NT2/D1 (cell line): ENCODE measurements around the gene KRTAP19-1.

Source experiments
- SUZ12 ChIP-seq: IDR thresholded peaks from 2 replicates; pipeline ENCODE4 v1.6.1; 2011; ENCODE audit not compliant: insufficient read length, insufficient read depth; ENCODE audit errors: extremely low read depth
- YY1 ChIP-seq: IDR thresholded peaks from 2 replicates; pipeline ENCODE4 v1.6.1; 2011; ENCODE audit not compliant: insufficient read length, insufficient read depth
- ZNF274 ChIP-seq: IDR thresholded peaks from 2 replicates; pipeline ENCODE4 v1.6.1; 2011; ENCODE audit warnings: mild to moderate bottlenecking, low read depth, low read length

- TF ChIP-seq ZNF274 (no peak), YY1 (no peak), SUZ12 (no peak)
Measured at GRCh38 chr21:30486180-30486579, 6.0 kb upstream of the KRTAP19-1 start.
